Fibroblast of mammary gland (primary cell): ENCODE measurements around the gene EEIG1.

Experiments
- DNase-seq: peaks from one replicate; pipeline ENCODE4 v3.0.0-alpha.2; 2010; ENCODE audit warnings: low read depth
- H3K4me3 ChIP-seq: 2 replicates; pipeline ENCODE4 v1.5.1; 2011; ENCODE audit warnings: low read depth, mild to moderate bottlenecking, low read length, moderate library complexity; ENCODE audit not compliant: control insufficient read depth
- TF ChIP-seq, protein P1 (sequence below): conservative IDR thresholded peaks from 2 replicates; pipeline ENCODE4 v1.5.1; 2011; ENCODE audit warnings: low read depth, low read length, inconsistent platforms; ENCODE audit not compliant: control insufficient read depth, insufficient read depth

Gene EEIG1

DNA sequence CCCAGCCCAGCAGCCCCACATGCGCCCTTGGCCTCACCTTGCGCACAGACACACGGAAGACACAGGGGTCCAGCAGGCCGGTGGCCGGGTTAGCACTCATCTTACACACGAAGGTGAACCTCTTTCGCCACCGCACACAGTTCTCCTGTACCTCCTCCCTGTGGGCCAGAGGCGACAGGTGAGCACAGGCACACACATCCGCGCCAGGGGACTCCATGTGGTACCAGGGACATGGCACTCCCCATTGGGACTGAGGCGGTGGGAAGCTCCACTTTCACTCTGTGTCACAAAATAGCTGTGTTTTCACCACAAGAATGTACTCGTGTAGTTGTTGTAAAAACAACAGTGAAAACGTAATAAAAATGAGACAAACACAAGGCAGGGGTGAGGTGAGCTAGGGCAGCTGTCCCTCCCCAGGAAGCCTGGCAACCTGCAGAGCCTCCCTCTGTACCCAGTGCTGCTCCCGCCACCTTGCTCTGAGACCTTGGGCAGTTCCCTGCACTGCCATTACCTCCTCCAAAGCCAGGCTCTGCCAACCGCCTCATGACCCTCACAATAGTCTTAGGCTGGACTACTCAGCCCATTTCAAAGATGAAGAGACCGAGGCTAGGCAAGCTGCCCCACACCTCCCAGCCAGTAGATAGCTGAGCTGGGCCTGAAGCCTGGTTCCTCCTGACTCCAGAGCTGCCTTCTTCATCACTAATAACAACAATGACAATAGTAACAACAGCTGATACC lies 26.9 kb downstream of the EEIG1 start:
- no peak overlapping the region for H3K4me3 ChIP-seq
- DNase-seq = no peak
- TF ChIP-seq, protein P1, sequence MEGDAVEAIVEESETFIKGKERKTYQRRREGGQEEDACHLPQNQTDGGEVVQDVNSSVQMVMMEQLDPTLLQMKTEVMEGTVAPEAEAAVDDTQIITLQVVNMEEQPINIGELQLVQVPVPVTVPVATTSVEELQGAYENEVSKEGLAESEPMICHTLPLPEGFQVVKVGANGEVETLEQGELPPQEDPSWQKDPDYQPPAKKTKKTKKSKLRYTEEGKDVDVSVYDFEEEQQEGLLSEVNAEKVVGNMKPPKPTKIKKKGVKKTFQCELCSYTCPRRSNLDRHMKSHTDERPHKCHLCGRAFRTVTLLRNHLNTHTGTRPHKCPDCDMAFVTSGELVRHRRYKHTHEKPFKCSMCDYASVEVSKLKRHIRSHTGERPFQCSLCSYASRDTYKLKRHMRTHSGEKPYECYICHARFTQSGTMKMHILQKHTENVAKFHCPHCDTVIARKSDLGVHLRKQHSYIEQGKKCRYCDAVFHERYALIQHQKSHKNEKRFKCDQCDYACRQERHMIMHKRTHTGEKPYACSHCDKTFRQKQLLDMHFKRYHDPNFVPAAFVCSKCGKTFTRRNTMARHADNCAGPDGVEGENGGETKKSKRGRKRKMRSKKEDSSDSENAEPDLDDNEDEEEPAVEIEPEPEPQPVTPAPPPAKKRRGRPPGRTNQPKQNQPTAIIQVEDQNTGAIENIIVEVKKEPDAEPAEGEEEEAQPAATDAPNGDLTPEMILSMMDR = no peak

DNA sequence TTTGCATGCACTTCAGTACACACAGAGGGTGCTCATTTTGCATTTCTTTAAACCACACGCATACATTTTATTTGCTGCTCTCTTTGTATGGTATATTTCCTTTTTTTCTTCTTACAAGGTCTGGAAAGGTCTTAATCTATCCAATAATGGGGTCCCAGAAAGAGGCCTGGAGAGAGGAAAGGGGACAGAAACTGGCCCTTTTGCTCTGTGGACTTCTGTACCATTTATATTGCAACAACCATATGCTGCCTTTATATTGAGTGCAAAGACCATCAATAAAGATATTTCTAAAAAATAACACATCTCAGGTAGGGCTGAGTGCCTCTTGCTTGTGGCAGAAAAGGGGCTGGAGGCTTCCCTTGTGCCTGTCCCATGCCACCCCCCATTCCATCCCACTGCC lies 27.6 kb downstream of the EEIG1 start:
- TF ChIP-seq, protein P1 = no peak
- no peak for DNase-seq
- no peak overlapping the region for H3K4me3 ChIP-seq

DNA sequence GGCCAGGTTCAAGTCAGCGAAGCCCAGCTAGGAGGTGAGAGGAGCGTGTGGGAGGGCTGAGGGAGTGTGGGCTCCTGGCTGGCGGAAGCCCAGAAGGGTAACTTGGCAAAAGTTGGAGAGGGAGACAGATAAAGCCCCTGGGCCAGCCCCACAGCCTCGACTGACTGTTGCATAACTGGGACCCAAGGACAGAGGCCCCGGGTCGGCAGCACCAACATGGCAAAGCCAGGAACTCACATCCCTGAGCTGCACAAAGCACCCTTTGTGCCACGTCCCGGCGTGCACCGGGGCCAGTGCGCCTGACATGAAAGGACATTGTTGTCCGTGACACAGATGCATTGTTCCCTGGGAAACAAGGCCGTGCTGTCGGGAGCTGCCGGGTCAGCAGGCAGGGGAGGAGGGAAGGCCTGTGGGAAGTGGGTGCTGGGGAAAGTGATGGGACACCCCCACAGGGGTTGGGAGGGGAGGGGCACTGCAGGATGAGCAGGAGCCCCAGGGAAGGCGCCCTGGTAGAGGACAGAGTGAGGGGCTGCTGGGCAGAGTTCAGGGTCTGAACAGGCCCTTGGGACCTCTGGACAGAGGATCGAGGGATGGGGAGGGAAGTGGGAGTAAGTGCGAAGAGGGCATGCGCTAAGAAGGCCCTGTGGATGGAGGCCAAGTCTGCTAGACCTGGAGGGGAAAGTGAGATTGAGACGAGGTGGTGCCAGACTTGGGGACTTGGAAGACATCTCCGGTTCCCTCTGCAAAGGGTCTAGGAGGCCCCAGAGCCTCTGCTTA lies 30.1 kb downstream of the EEIG1 start:
- no peak overlapping the region for H3K4me3 ChIP-seq
- TF ChIP-seq, protein P1 = no peak
- DNase-seq = no peak

DNA sequence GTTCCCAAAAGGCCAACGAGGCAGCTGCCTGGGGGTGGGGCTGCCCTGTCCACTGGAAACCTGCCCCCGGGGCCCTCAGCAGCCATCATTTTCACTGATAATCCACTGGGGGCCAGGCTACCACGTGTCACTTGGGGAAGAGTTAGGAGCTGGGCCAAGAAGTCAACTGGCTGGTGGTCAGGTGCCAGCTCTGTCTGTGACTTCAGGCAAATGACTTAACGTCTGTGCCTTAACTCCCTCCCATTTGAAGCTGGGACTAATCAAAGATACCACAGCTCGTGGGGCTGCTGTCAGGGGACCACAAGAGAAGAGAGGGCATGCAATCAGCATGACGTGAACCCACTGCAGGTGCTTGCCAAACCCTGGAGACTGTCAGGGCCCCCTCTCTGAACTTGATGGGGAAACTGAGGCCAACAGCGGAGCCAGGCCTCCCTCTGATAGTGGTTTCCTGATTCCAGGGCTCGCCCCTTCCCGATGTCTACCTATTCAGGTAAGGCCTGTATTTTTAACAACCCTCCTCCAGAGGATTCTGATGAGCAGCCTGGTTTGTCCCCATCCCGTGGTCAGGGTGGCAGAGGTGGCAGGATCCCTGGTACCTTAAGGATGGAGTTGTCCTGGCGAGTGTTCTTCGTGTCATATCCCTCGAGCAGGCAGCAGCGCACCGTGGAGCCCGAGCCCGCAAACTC lies 30.8 kb downstream of the EEIG1 start:
- no peak for DNase-seq
- TF ChIP-seq, protein P1 = no peak

DNA sequence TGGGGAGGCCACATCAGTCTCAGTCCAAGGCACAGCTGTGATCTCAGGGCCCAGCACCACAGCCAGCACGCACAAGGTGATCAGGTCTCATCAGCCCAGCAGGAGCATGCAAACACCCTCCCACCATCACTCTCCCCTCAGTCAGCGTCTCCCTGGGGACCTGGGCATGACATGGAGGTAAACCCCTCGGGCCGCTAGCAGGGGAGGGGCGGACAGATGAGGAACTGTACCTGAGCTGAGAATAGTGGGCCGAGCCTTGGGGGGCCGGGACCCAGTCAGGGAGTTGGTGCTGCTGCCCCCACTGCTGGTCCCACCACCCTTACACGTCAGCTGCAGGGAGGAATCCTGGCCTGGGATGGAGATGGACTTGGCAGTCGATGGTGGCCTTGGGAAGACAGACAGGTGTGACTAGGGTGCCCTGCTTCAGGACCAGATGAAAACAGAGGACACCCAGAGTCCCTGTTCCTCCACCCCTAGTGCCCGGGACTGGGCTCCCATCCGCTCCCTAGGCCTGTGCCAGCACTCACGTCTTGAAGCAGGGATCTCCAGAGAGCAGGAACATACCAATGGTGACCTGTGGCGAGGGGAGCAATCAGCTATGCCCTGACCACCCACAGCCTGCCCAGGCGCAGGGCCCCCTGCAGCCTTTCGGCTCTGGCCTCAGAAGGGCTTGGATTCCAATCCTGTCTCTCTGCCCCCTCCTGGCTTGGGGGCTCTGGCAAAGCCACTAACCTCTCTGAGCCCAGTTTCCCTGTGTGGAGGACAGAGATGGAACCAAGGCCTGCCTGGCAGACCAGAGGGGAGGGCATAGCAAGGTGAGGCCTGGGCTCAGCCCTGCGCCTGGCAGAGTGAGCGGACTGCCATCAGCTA lies 32.7 kb downstream of the EEIG1 start:
- H3K4me3 ChIP-seq = no peak overlapping the region
- no peak for DNase-seq
- TF ChIP-seq, protein P1 = no peak

More for the DNA sequence above, 30.8 kb downstream of the EEIG1 start:
- H3K4me3 ChIP-seq = no peak overlapping the region

DNA sequence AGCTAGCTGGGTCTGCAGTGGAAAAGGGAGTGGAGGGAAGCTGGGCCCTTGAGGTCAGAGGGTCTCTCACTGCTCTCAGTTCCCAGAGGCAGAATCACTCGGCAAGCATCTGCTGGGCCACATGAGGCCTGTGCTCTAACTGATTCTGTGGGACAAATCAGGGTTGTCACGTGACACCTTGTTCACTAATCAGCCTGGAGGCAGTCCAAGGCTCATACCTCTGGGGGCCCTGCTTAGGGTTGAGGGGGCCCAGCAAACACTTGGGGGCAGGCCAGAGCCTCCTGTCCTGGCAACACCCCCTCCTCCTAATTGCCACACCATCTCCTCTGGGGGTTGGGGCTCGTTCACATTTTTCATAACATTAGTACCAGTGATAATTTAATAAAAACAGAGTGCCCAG lies 34.1 kb downstream of the EEIG1 start:
- no peak overlapping the region for H3K4me3 ChIP-seq
- no peak for DNase-seq
- TF ChIP-seq, protein P1 = no peak
